Astrocyte (in vitro differentiated cells and primary cell): ENCODE results near the gene AKAP13. TPM values are rescaled to one million over a fixed set of nuclear protein-coding genes. Genes with fewer than 3 reads are reported as not detected.

Experiments used
- DNase-seq: peaks from one replicate; pipeline ENCODE4 v3.0.0-alpha.2; 2010; ENCODE audit warnings: low read depth
- FAIRE-seq: peaks from 2 replicates; lab custom pipeline; 2011; peaks lifted over from hg19 to GRCh38; lab: Jason Lieb, UNC
- H2AFZ ChIP-seq: 2 replicates; pipeline ENCODE4 v1.6.0; 2012; ENCODE audit warnings: low read depth, low read length, inconsistent platforms
- H3K27ac ChIP-seq: 2 replicates; pipeline ENCODE4 v1.5.1; 2011; ENCODE audit warnings: low read depth, low read length, inconsistent platforms
- H3K27me3 ChIP-seq: 2 replicates; pipeline ENCODE4 v1.6.0; 2011; ENCODE audit warnings: low read length, inconsistent platforms; ENCODE audit not compliant: insufficient read depth
- H3K36me3 ChIP-seq: 2 replicates; pipeline ENCODE4 v1.5.1; 2011; ENCODE audit warnings: low read length, inconsistent platforms; ENCODE audit not compliant: insufficient read depth
- H3K4me1 ChIP-seq: 2 replicates; pipeline ENCODE4 v1.5.1; 2011; ENCODE audit warnings: low read length, inconsistent platforms; ENCODE audit not compliant: insufficient read depth
- H3K4me2 ChIP-seq: 2 replicates; pipeline ENCODE4 v1.6.0; 2012; ENCODE audit warnings: low read length, inconsistent platforms
- H3K4me3 ChIP-seq: 2 replicates; pipeline ENCODE4 v1.5.1; 2011; ENCODE audit warnings: low read depth, mild to moderate bottlenecking, low read length, inconsistent platforms; ENCODE audit not compliant: insufficient read depth
- H3K79me2 ChIP-seq: 2 replicates; pipeline ENCODE4 v1.6.0; 2012; ENCODE audit warnings: mild to moderate bottlenecking, low read length, inconsistent platforms; ENCODE audit not compliant: insufficient read depth
- H3K9ac ChIP-seq: 2 replicates; pipeline ENCODE4 v1.6.0; 2012; ENCODE audit warnings: mild to moderate bottlenecking, low read length, inconsistent platforms
- H3K9me3 ChIP-seq: 2 replicates; pipeline ENCODE4 v1.5.1; 2012; ENCODE audit warnings: low read depth, mild to moderate bottlenecking, low read length, inconsistent platforms; ENCODE audit not compliant: insufficient read depth
- H4K20me1 ChIP-seq: 2 replicates; pipeline ENCODE4 v1.6.0; 2012; ENCODE audit warnings: low read length, inconsistent platforms; ENCODE audit not compliant: insufficient read depth
- H3K27ac Mint-ChIP-seq: one replicate; pipeline ENCODE4 v1.8.0; 2021; ENCODE audit warnings: mild to moderate bottlenecking, mixed read lengths; ENCODE audit not compliant: unreplicated experiment
- H3K27me3 Mint-ChIP-seq: one replicate; pipeline ENCODE4 v1.8.0; 2021; ENCODE audit warnings: low read depth, mixed read lengths; ENCODE audit not compliant: unreplicated experiment
- H3K36me3 Mint-ChIP-seq: one replicate; pipeline ENCODE4 v1.8.0; 2021; ENCODE audit warnings: low read depth, mixed read lengths; ENCODE audit not compliant: unreplicated experiment
- H3K4me1 Mint-ChIP-seq: one replicate; pipeline ENCODE4 v1.8.0; 2021; ENCODE audit warnings: low read depth, mixed read lengths; ENCODE audit not compliant: unreplicated experiment
- H3K4me3 Mint-ChIP-seq: one replicate; pipeline ENCODE4 v1.8.0; 2021; ENCODE audit warnings: mild to moderate bottlenecking, moderate library complexity, mixed read lengths; ENCODE audit not compliant: unreplicated experiment
- H3K9me3 Mint-ChIP-seq: one replicate; pipeline ENCODE4 v1.8.0; 2021; ENCODE audit warnings: mild to moderate bottlenecking, mixed read lengths; ENCODE audit not compliant: unreplicated experiment
- CTCF ChIP-seq: IDR thresholded peaks from 2 replicates; pipeline ENCODE4 v1.5.1; 2011; ENCODE audit warnings: low read depth, mild to moderate bottlenecking, inconsistent platforms, low read length, moderate library complexity; ENCODE audit not compliant: insufficient read depth
- EZH2 ChIP-seq: IDR thresholded peaks from 2 replicates; pipeline ENCODE4 v1.6.1; 2012; ENCODE audit warnings: mild to moderate bottlenecking, low read length, inconsistent platforms; ENCODE audit not compliant: insufficient read depth
- total RNA-seq: library from RNA; stranded (reverse); gene quantifications from 2 replicates; pipeline ENCODE4 v1.2.1, GENCODE V29; 2021

Gene AKAP13
- total RNA-seq, 1 donor from 2014 or later: 98.2 TPM

- Histone ChIP-seq H3K9me3 (no peaks in the 10 kb centered on the region), H3K79me2 (peaks cover 67% of the 10 kb centered on the region), H3K4me2 (no peak overlapping the region), H3K36me3 (no peaks in the 10 kb centered on the region), H4K20me1 (peaks cover 61% of the 10 kb centered on the region), H3K4me3 (no peak overlapping the region), H3K9ac (no peak overlapping the region), H3K27me3 (no peaks in the 10 kb centered on the region), H3K27ac (no peak overlapping the region), H3K4me1 (peaks cover 11% of the 10 kb centered on the region), H2AFZ (no peak overlapping the region)
- no peaks in the 10 kb centered on the region for H3K27me3 Mint-ChIP-seq
- peaks cover 49% of the 10 kb centered on the region for H3K4me1 Mint-ChIP-seq
- DNase-seq: no peak
- FAIRE-seq: no peak
- no peak overlapping the region for H3K27ac Mint-ChIP-seq
- no peaks in the 10 kb centered on the region for H3K36me3 Mint-ChIP-seq
- no peaks in the 10 kb centered on the region for H3K9me3 Mint-ChIP-seq
- no peak overlapping the region for H3K4me3 Mint-ChIP-seq
- no peak for TF ChIP-seq CTCF
- no peak for TF ChIP-seq EZH2
Measured at GRCh38 chr15:85492406-85492805, 112.0 kb downstream of the AKAP13 start.

- Mint-ChIP-seq H3K9me3 (no peaks in the 10 kb centered on the region), H3K27ac (no peak overlapping the region), H3K36me3 (no peaks in the 10 kb centered on the region), H3K27me3 (no peaks in the 10 kb centered on the region), H3K4me3 (no peak overlapping the region), H3K4me1 (peaks cover 47% of the 10 kb centered on the region)
- no peaks in the 10 kb centered on the region for H3K27me3 ChIP-seq
- H3K9ac ChIP-seq: no peak overlapping the region
- H3K27ac ChIP-seq: no peak overlapping the region
- no peak overlapping the region for H3K4me2 ChIP-seq
- TF ChIP-seq CTCF (no peak), EZH2 (no peak)
- H3K36me3 ChIP-seq: no peaks in the 10 kb centered on the region
- peak; percentile 23 for FAIRE-seq
- H3K4me3 ChIP-seq: no peak overlapping the region
- H4K20me1 ChIP-seq: peaks cover 62% of the 10 kb centered on the region
- no peak overlapping the region for H2AFZ ChIP-seq
- no peak for DNase-seq
- H3K4me1 ChIP-seq: peaks cover 11% of the 10 kb centered on the region
- no peaks in the 10 kb centered on the region for H3K9me3 ChIP-seq
- H3K79me2 ChIP-seq: peaks cover 70% of the 10 kb centered on the region
Measured at GRCh38 chr15:85493260-85493659, 112.9 kb downstream of the AKAP13 start.

GRCh38 chr15:85494048-85494777, 113.8 kb downstream of the AKAP13 start:
- H3K36me3 Mint-ChIP-seq: no peaks in the 10 kb centered on the region
- H3K9me3 Mint-ChIP-seq: no peaks in the 10 kb centered on the region
- H3K27ac ChIP-seq: peak overlapping the region; percentile 74
- peak overlapping the region; percentile 26 for H3K9ac ChIP-seq
- peaks cover 72% of the 10 kb centered on the region for H3K79me2 ChIP-seq
- H2AFZ ChIP-seq: no peak overlapping the region
- TF ChIP-seq EZH2 (no peak), CTCF (no peak)
- H3K27me3 ChIP-seq: no peaks in the 10 kb centered on the region
- H3K4me1 Mint-ChIP-seq: peaks cover 43% of the 10 kb centered on the region
- H3K9me3 ChIP-seq: no peaks in the 10 kb centered on the region
- no peak overlapping the region for H3K4me3 ChIP-seq
- no peaks in the 10 kb centered on the region for H3K36me3 ChIP-seq
- H4K20me1 ChIP-seq: peaks cover 68% of the 10 kb centered on the region
- peak overlapping the region; percentile 60 for H3K27ac Mint-ChIP-seq
- peaks cover 12% of the 10 kb centered on the region for H3K4me1 ChIP-seq
- DNase-seq: peak; percentile 92
- peak; percentile 92 for FAIRE-seq
- H3K4me2 ChIP-seq: peak overlapping the region; percentile 56
- H3K27me3 Mint-ChIP-seq: no peaks in the 10 kb centered on the region
- H3K4me3 Mint-ChIP-seq: no peak overlapping the region
